HEK293T (cell line): ENCODE measurements around the gene WFS1.

Experiments
- ARNT ChIP-seq: fragments of 450-650 bp; IDR thresholded peaks from 2 replicates; pipeline ENCODE4 v1.6.1; 2017; ENCODE audit warnings: mild to moderate bottlenecking
- ELF4 ChIP-seq: fragments of 450-650 bp; IDR thresholded peaks from 2 replicates; pipeline ENCODE4 v1.6.1; 2017; ENCODE audit warnings: antibody characterized with exemption
- FOXA1 ChIP-seq: fragments of 450-650 bp; IDR thresholded peaks from 2 replicates; pipeline ENCODE4 v1.6.1; 2016; ENCODE audit warnings: mild to moderate bottlenecking
- FOXK2 ChIP-seq: fragments of 450-650 bp; IDR thresholded peaks from 2 replicates; pipeline ENCODE4 v1.6.1; 2016; ENCODE audit warnings: mild to moderate bottlenecking
- FOXM1 ChIP-seq: fragments of 450-650 bp; IDR thresholded peaks from 2 replicates; pipeline ENCODE4 v1.6.1; 2017; ENCODE audit warnings: mild to moderate bottlenecking, borderline replicate concordance
- HDGF ChIP-seq: fragments of 450-650 bp; IDR thresholded peaks from 2 replicates; pipeline ENCODE4 v1.6.1; 2017; ENCODE audit warnings: antibody characterized with exemption, borderline replicate concordance
- NFRKB ChIP-seq: fragments of 450-650 bp; IDR thresholded peaks from 2 replicates; pipeline ENCODE4 v1.6.1; 2016; ENCODE audit warnings: mild to moderate bottlenecking, moderate library complexity
- SP1 ChIP-seq: fragments of 450-650 bp; IDR thresholded peaks from 2 replicates; pipeline ENCODE4 v1.6.1; 2017
- SUZ12 ChIP-seq: fragments of 450-650 bp; IDR thresholded peaks from 2 replicates; pipeline ENCODE4 v1.6.1; 2016; ENCODE audit warnings: mild to moderate bottlenecking
- TARDBP ChIP-seq: fragments of 450-650 bp; IDR thresholded peaks from 2 replicates; pipeline ENCODE4 v1.6.1; 2016
- ZNF384 ChIP-seq: fragments of 450-650 bp; IDR thresholded peaks from 2 replicates; pipeline ENCODE4 v1.6.1; 2016

DNA sequence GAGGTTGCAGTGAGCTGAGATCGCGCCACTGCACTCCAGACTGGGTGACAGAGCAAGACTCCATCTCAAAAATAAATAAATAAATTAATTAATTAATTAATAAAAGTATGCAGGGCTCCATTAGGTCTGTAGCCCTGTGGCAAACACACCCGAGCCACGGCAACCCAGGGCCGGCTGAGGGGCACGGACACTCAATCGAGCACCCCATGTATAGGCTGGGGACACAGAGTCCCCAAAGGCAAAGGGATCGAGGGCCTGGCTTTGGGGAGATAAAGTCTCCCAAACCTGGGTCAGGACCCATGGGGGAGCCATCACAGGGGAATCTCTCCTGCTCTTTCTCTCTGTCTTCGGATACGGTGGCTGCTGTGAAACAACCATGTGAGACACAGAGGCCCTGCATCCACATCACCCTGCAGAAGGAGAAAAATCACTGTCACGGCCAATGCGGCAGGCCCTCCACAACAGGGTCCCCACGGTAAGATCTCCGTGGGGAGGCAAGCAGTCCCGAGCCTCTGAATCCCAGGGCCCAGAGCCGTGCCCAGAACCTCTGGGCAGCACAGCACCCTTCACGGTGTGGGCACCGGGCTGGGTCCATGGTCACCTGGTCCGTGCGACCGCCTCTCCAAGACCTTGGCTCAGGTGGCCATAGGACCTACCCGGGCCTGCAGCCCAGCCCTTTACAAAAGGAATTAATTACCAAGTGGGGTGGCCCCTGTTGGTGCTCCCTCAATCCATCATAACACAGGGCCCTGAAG lies 81.8 kb downstream of the WFS1 start:
- TF ChIP-seq HDGF: no peak
- TF ChIP-seq SP1: no peak
- TF ChIP-seq FOXK2: no peak
- no peak for TF ChIP-seq TARDBP
- no peak for TF ChIP-seq FOXM1
- TF ChIP-seq ARNT: no peak
- TF ChIP-seq SUZ12: no peak
- TF ChIP-seq NFRKB: no peak
- TF ChIP-seq FOXA1: no peak
- TF ChIP-seq ELF4: no peak
- no peak for TF ChIP-seq ZNF384
